Neural progenitor cell (in vitro differentiated cells): ENCODE data around the gene INCA1.

Experiments
- CTCF ChIP-seq: fragments of 200-600 bp; sonication (generic); IDR thresholded peaks from 2 replicates; pipeline ENCODE4 v1.5.1; 2017; ENCODE audit warnings: antibody characterized with exemption, mild to moderate bottlenecking
- EZH2 ChIP-seq: fragments of 200-600 bp; sonication (generic); IDR thresholded peaks from 2 replicates; pipeline ENCODE4 v1.6.1; 2017; ENCODE audit warnings: antibody characterized with exemption, mild to moderate bottlenecking, moderate library complexity
- EZH2phosphoT487 ChIP-seq: fragments of 200-600 bp; sonication (generic); IDR thresholded peaks from 2 replicates; pipeline ENCODE4 v1.6.1; 2017; ENCODE audit warnings: antibody characterized with exemption

GRCh38 chr17:4998027-4998731, 857 bp upstream of the INCA1 start:
- TF ChIP-seq CTCF (no peak), EZH2 (no peak), EZH2phosphoT487 (no peak)
